IMR-90 (cell line): ENCODE measurements around the gene CELF5. TPM values are rescaled to one million over a fixed set of nuclear protein-coding genes. Genes with fewer than 3 reads are reported as not detected.
A peak's percentile ranks its signal among the peaks of the same experiment; 100 is the strongest.
"Not testable (repeated sequence)": the region's sequence is repeated elsewhere in the genome, so short reads cannot be mapped to it uniquely, and the experiment has no call there.

Source experiments
- ATAC-seq: fragments of 200-7000 bp; cut with Tn5 transposase; 2 replicates; pipeline ENCODE4 v1.9.1; 2020; ENCODE audit warnings: low read depth, mild to moderate bottlenecking, moderate library complexity
- BruUV-seq: library from RNA; stranded (reverse); fragments of 400-500 nt; replicated peaks from 2 replicates; lab custom pipeline; 2021; lab: Mats Ljungman, UMichigan
- CTCF ChIA-PET: fragments of 300-600 bp; formaldehyde crosslinking; extraction: SDS; loops from one replicate; lab custom pipeline; 2021; ENCODE audit warnings: antibody characterized with exemption; lab: Yijun Ruan, JAX
- POLR2A ChIA-PET: fragments of 300-600 bp; sonication (Branson Sonifier 250); formaldehyde crosslinking; loops from one replicate; lab custom pipeline; 2022; ENCODE audit warnings: antibody characterized with exemption; ENCODE audit not compliant: unreplicated experiment; lab: Charles Lee
- DNase-seq: peaks from one replicate; pipeline ENCODE4 v3.0.0; 2013
- H2AFZ ChIP-seq: replicated peaks from 2 replicates; pipeline ENCODE3; 2013; ENCODE audit warnings: low read length, mild to moderate bottlenecking; ENCODE audit not compliant: poor library complexity
- H2AK5ac ChIP-seq: 2 replicates; pipeline ENCODE4 v1.6.1; 2013; ENCODE audit warnings: low read depth, low read length, inconsistent platforms
- H2AK9ac ChIP-seq: replicated peaks from 2 replicates; pipeline ENCODE3; 2013; ENCODE audit warnings: mild to moderate bottlenecking, low read depth, low read length, moderate library complexity; ENCODE audit not compliant: poor library complexity
- H2BK120ac ChIP-seq: 2 replicates; pipeline ENCODE4 v1.6.1; 2013; ENCODE audit warnings: low read depth, low read length, inconsistent platforms
- H2BK15ac ChIP-seq: 3 replicates; pipeline ENCODE4 v1.6.1; 2013; ENCODE audit warnings: low read depth, low read length, inconsistent platforms
- H2BK20ac ChIP-seq: 2 replicates; pipeline ENCODE4 v1.6.1; 2013; ENCODE audit warnings: low read depth, mild to moderate bottlenecking, inconsistent platforms, low read length, moderate library complexity
- H2BK5ac ChIP-seq: 2 replicates; pipeline ENCODE4 v1.6.1; 2013; ENCODE audit warnings: mild to moderate bottlenecking, low read depth, low read length, inconsistent platforms; ENCODE audit not compliant: poor library complexity, severe bottlenecking
- H3K14ac ChIP-seq: replicated peaks from 2 replicates; pipeline ENCODE4 v1.6.1; 2013; ENCODE audit warnings: low read depth, low read length, inconsistent platforms
- H3K18ac ChIP-seq: 2 replicates; pipeline ENCODE4 v1.6.1; 2013; ENCODE audit warnings: low read depth, low read length, control low read depth
- H3K23ac ChIP-seq: 2 replicates; pipeline ENCODE4 v1.6.1; 2013; ENCODE audit warnings: low read depth, low read length, inconsistent platforms
- H3K27ac ChIP-seq: 2 replicates; pipeline ENCODE4 v1.5.1; 2013; ENCODE audit warnings: mild to moderate bottlenecking, control low read depth, low read length; ENCODE audit not compliant: insufficient read depth
- H3K27me3 ChIP-seq: 2 replicates; pipeline ENCODE4 v1.6.1; 2013; ENCODE audit warnings: low read length; ENCODE audit not compliant: control insufficient read depth, insufficient read depth
- H3K36me3 ChIP-seq: 2 replicates; pipeline ENCODE4 v1.6.1; 2013; ENCODE audit warnings: low read length, mixed read lengths; ENCODE audit not compliant: control insufficient read depth, insufficient read depth
- H3K4ac ChIP-seq: 2 replicates; pipeline ENCODE4 v1.6.1; 2013; ENCODE audit warnings: low read depth, low read length, inconsistent platforms
- H3K4me1 ChIP-seq: 2 replicates; pipeline ENCODE4 v1.6.1; 2013; ENCODE audit warnings: low read length, mixed read lengths; ENCODE audit not compliant: control insufficient read depth, insufficient read depth
- H3K4me2 ChIP-seq: 2 replicates; pipeline ENCODE4 v1.6.1; 2013; ENCODE audit warnings: low read depth, mild to moderate bottlenecking, control low read depth, low read length, moderate library complexity
- H3K4me3 ChIP-seq: 2 replicates; pipeline ENCODE4 v1.5.1; 2013; ENCODE audit warnings: low read depth, mild to moderate bottlenecking, control low read depth, low read length, moderate library complexity; ENCODE audit not compliant: insufficient read depth
- H3K56ac ChIP-seq: 2 replicates; pipeline ENCODE4 v1.6.1; 2013; ENCODE audit warnings: low read length, inconsistent platforms; ENCODE audit not compliant: insufficient read depth; ENCODE audit errors: extremely low read depth
- H3K79me1 ChIP-seq, 2 experiments: 2 replicates each; pipeline ENCODE4 v1.6.1; 2013; ENCODE audit warnings: low read length in 2 of 2, inconsistent platforms in 1 of 2, low read depth in 1 of 2
- H3K9ac ChIP-seq: 2 replicates; pipeline ENCODE4 v1.6.1; 2013; ENCODE audit warnings: low read depth, low read length, control low read depth
- H3K9me1 ChIP-seq: 2 replicates; pipeline ENCODE4 v1.6.1; 2013; ENCODE audit warnings: low read length, inconsistent platforms; ENCODE audit not compliant: insufficient read depth
- H3K9me3 ChIP-seq: 2 replicates; pipeline ENCODE4 v1.6.1; 2013; ENCODE audit warnings: low read length; ENCODE audit not compliant: control insufficient read depth, insufficient read depth
- H4K20me1 ChIP-seq: 2 replicates; pipeline ENCODE4 v1.6.1; 2013; ENCODE audit warnings: low read length, inconsistent platforms; ENCODE audit not compliant: insufficient read depth
- H4K5ac ChIP-seq: 2 replicates; pipeline ENCODE4 v1.6.1; 2013; ENCODE audit warnings: mild to moderate bottlenecking, low read depth, low read length, control low read depth
- H4K8ac ChIP-seq, 2 experiments: 2 replicates each; pipeline ENCODE4 v1.6.1; 2013; ENCODE audit warnings: low read depth in 2 of 2, low read length in 2 of 2, control low read depth in 1 of 2, inconsistent platforms in 1 of 2
- H4K91ac ChIP-seq: 2 replicates; pipeline ENCODE4 v1.6.1; 2013; ENCODE audit warnings: low read depth, low read length, inconsistent platforms; ENCODE audit not compliant: insufficient read depth
- BHLHE40 ChIP-seq: fragments of 150-350 bp; IDR thresholded peaks from 2 replicates; pipeline ENCODE4 v1.6.1; 2016; ENCODE audit warnings: mild to moderate bottlenecking, low read depth, low read length
- CTCF ChIP-seq: conservative IDR thresholded peaks from 2 replicates; pipeline ENCODE4 v1.5.1; 2012; ENCODE audit warnings: mild to moderate bottlenecking, low read depth, low read length, improper control_type of control experiment
- MAZ ChIP-seq: IDR thresholded peaks from 2 replicates; pipeline ENCODE4 v1.6.1; 2012; ENCODE audit warnings: low read depth, mild to moderate bottlenecking, low read length, improper control_type of control experiment, moderate library complexity, borderline replicate concordance
- MXI1 ChIP-seq: IDR thresholded peaks from 2 replicates; pipeline ENCODE4 v1.6.1; 2012; ENCODE audit warnings: low read depth, mild to moderate bottlenecking, low read length, moderate library complexity, borderline replicate concordance
- WGBS, 2 experiments: methylation state at CpG; one replicate each; pipeline versions ENCODE4 v1.1.5 to v1.1.7; 2013; ENCODE audit warnings: missing lambda C conversion rate in 2 of 2; ENCODE audit not compliant: insufficient read length in 1 of 2; ENCODE audit errors: extremely low coverage in 2 of 2; 5-methylcytosine and 5-hydroxymethylcytosine counted together
- dilution Hi-C: fragments of 300-500 bp; cut with HindIII; formaldehyde crosslinking; loops from one replicate; pipeline ENCODE4 v1.14.3; 2018; ENCODE audit warnings: low sequenced_read_pairs; ENCODE audit not compliant: unreplicated experiment
- in situ Hi-C: fragments of 300-500 bp; cut with MboI; formaldehyde crosslinking; loops from 3 replicates; pipeline ENCODE4 v1.14.3; 2019; ENCODE audit warnings: low sequenced_read_pairs, inconsistent platforms, mixed read lengths
- intact Hi-C: fragments of 100-400 bp; cut with micrococcal nuclease; formaldehyde crosslinking; loops from 2 replicates; pipeline ENCODE4 v1.10.0; 2022
- polyA plus RNA-seq, 3 experiments: library from polyadenylated mRNA; depleted of rRNA; stranded (reverse); fragments of >200 nt; gene quantifications; 2 replicates each; pipeline ENCODE4 v1.2.3, GENCODE V29; 2012; ENCODE audit warnings: low replicate concordance in 1 of 3
- total RNA-seq: library from RNA; depleted of rRNA; stranded (reverse); fragments of >200 nt; gene quantifications from 2 replicates; pipeline ENCODE4 v1.2.3, GENCODE V29; 2012
- TF ChIP-seq, protein P1 (sequence below): fragments of 150-350 bp; IDR thresholded peaks from 2 replicates; pipeline ENCODE4 v1.6.1; 2017; ENCODE audit warnings: mild to moderate bottlenecking, antibody characterized with exemption, low read length, low read depth

The CELF5 gene
- total and polyA plus RNA-seq, 2 of the 4 experiments (the other 2 are of a cell fraction), result 0.02 TPM; not detected in 1

DNA sequence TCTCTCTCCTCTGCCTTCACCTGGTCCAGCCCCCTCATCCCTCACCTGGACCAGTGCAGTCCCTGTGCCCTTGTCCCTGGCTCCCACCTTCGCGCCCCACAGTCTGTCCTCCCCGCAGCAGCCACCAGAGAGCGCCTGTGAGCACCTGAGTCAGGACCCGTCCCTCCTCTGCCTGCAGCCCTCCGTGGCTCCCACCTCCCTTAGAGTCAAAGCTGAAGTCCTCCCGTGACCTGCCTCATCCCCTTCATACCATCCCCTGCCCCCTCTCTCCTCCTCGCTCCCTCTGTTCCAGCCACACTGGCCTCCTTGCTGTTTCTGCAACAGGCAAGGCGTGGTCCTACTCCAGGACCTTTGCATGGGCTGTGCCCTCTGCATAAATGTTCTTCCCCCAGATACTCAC, 10.3 kb downstream of the CELF5 start:
- Histone ChIP-seq H2BK120ac (no peak overlapping the region), H3K27ac (no peak overlapping the region), H3K9ac (no peak overlapping the region), H4K8ac (no peak overlapping the region), H3K9me1 (no peaks in the 10 kb centered on the region), H2AFZ (no peak overlapping the region), H2BK15ac (no peak overlapping the region), H3K4me3 (no peak overlapping the region), H3K18ac (no peak overlapping the region), H3K23ac (no peak overlapping the region), H4K5ac (no peak overlapping the region), H2BK20ac (no peak overlapping the region), H3K14ac (no peak overlapping the region), H3K79me1 (no peaks in the 10 kb centered on the region), H3K4me1 (no peaks in the 10 kb centered on the region), H3K9me3 (no peaks in the 10 kb centered on the region; the same call in 1 of the 2 replicates), H2AK9ac (no peak overlapping the region), H3K4me2 (no peak overlapping the region), H3K36me3 (no peaks in the 10 kb centered on the region), H3K4ac (no peak overlapping the region), H3K27me3 (peaks cover 15% of the 10 kb centered on the region), H3K56ac (no peak overlapping the region), H2BK5ac (no peak overlapping the region), H4K20me1 (no peaks in the 10 kb centered on the region), H4K91ac (no peak overlapping the region), H2AK5ac (no peak overlapping the region)
- DNase-seq, result no peak
- intact Hi-C loops, result no loop called here
- 0 out of 2 replicates have a peak, but pooled peaks have one; percentile 15 for TF ChIP-seq CTCF
- TF ChIP-seq, protein P1, sequence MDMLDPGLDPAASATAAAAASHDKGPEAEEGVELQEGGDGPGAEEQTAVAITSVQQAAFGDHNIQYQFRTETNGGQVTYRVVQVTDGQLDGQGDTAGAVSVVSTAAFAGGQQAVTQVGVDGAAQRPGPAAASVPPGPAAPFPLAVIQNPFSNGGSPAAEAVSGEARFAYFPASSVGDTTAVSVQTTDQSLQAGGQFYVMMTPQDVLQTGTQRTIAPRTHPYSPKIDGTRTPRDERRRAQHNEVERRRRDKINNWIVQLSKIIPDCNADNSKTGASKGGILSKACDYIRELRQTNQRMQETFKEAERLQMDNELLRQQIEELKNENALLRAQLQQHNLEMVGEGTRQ, result no peak
- TF ChIP-seq MXI1, result no peak
- TF ChIP-seq BHLHE40, result no peak
- TF ChIP-seq MAZ, result no peak
- ChIA-PET CTCF (no interaction called here), POLR2A (no interaction called here)
- dilution Hi-C loops, result no loop called here
- no peak for ATAC-seq
- 51% methylated on average over 8 of the region's 9 CpGs; no CpG with 5 or more reads in 1 of the 2 experiments for WGBS, 2 experiments
- in situ Hi-C loops, result no loop called here
- BruUV-seq, result no TSS peak

DNA sequence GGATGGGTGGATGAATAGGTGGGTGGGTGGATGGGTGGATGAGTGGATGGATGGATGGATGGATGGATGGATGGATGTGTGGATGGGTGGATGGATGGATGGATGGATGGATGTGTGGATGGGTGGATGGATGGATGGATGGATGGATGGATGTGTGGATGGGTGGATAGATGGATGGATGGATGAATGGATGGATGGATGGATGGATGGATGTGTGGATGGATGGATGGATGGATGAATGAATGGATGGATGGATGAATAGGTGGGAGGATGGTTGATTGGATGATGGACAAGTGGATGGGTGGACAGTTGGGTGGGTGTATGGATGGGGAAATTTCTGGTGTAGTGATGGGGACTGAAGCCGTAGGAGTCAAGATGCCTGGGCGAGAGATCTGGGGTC, 11.1 kb downstream of the CELF5 start:
- H2BK120ac ChIP-seq, H3K79me1 ChIP-seq, intact Hi-C loops, DNase-seq, H3K4me2 ChIP-seq, H2AFZ ChIP-seq, CTCF ChIA-PET, H3K9me1 ChIP-seq, H3K56ac ChIP-seq, H4K8ac ChIP-seq, dilution Hi-C loops, H2AK5ac ChIP-seq, POLR2A ChIA-PET, H4K5ac ChIP-seq, H3K18ac ChIP-seq, in situ Hi-C loops, BruUV-seq, H3K27me3 ChIP-seq, H3K4me3 ChIP-seq, H3K9ac ChIP-seq, ATAC-seq, H3K36me3 ChIP-seq, H4K91ac ChIP-seq, H3K4me1 ChIP-seq, H2AK9ac ChIP-seq, H3K14ac ChIP-seq, H3K27ac ChIP-seq, H3K23ac ChIP-seq, H2BK20ac ChIP-seq, H3K9me3 ChIP-seq, H3K4ac ChIP-seq, H2BK15ac ChIP-seq, H4K20me1 ChIP-seq: not testable (repeated sequence)
- peak overlapping the region; percentile 26 for H2BK5ac ChIP-seq
- WGBS, 2 experiments, result 50% methylated on average over 2 of the region's 2 CpGs; no CpG with 5 or more reads in 1 of the 2 experiments
